B cell (primary cell): ENCODE data around the gene HCN1. TPM values are rescaled to one million over a fixed set of nuclear protein-coding genes. Genes with fewer than 3 reads are reported as not detected.

Experiments used
- ATAC-seq: fragments of 200-7000 bp; cut with Tn5 transposase; one replicate; pipeline ENCODE4 v1.10.0; 2021; ENCODE audit warnings: low read depth, mild to moderate bottlenecking, moderate number of reproducible peaks, moderate library complexity
- CTCF ChIA-PET: fragments of 350-600 bp; sonication (Branson Sonifier 250); formaldehyde crosslinking; loops from one replicate; lab custom pipeline; 2021; ENCODE audit warnings: antibody characterized with exemption, inconsistent platforms; lab: Charles Lee
- POLR2A ChIA-PET: fragments of 350-600 bp; sonication (Branson Sonifier 250); formaldehyde crosslinking; loops from one replicate; lab custom pipeline; 2021; ENCODE audit warnings: antibody characterized with exemption; lab: Charles Lee
- DNase-seq: peaks from one replicate; pipeline ENCODE4 v3.0.0; 2013
- H2AFZ ChIP-seq: 2 replicates; pipeline ENCODE4 v1.6.1; 2012; ENCODE audit warnings: mild to moderate bottlenecking, low read depth, low read length; ENCODE audit not compliant: insufficient read depth, poor library complexity, severe bottlenecking
- H3K27ac ChIP-seq, 2 donors: 1 replicate in 1 of 2; 2 replicates in 1 of 2; pipeline ENCODE4 v1.5.1; 2012 to 2013; ENCODE audit warnings: low read length in 2 of 2, mild to moderate bottlenecking in 2 of 2, moderate library complexity in 1 of 2
- H3K27me3 ChIP-seq, 4 experiments: fragments of 200-600 bp in 1 of 4; sonication (generic) in 1 of 4; replicated peaks in 1 of 4; 1 replicate in 2 of 4; 2 replicates in 2 of 4; pipeline versions ENCODE4 v1.6.1 to v1.7.0; 2013 to 2016; ENCODE audit warnings: low read length in 3 of 4, mild to moderate bottlenecking in 2 of 4, mixed read lengths in 1 of 4, moderate library complexity in 1 of 4; ENCODE audit not compliant: insufficient read depth in 4 of 4, control insufficient read depth in 3 of 4; ENCODE audit errors: control extremely low read depth in 1 of 4
- H3K36me3 ChIP-seq, 2 experiments: replicated peaks in 1 of 2; 1 replicate in 1 of 2; 2 replicates in 1 of 2; pipeline versions ENCODE4 v1.6.1 to v1.7.1; 2013; ENCODE audit warnings: low read length in 1 of 2; ENCODE audit not compliant: insufficient read depth in 2 of 2, control insufficient read depth in 1 of 2; ENCODE audit errors: control extremely low read depth in 1 of 2, extremely low read depth in 1 of 2
- H3K4me1 ChIP-seq, 2 donors: fragments of 200-600 bp in 1 of 2; sonication (generic) in 1 of 2; 1 replicate in 1 of 2; 2 replicates in 1 of 2; pipeline versions ENCODE4 v1.5.1 to v1.6.1; 2013 to 2017; ENCODE audit warnings: low read length in 2 of 2; ENCODE audit not compliant: control insufficient read depth in 2 of 2, insufficient read depth in 2 of 2
- H3K4me2 ChIP-seq: replicated peaks from 2 replicates; pipeline ENCODE3; 2012; ENCODE audit warnings: mild to moderate bottlenecking, low read depth, low read length; ENCODE audit not compliant: poor library complexity, severe bottlenecking
- H3K4me3 ChIP-seq, 5 experiments: fragments of 200-600 bp in 1 of 5; sonication (generic) in 1 of 5; 1 replicate in 3 of 5; 2 replicates in 2 of 5; pipeline versions ENCODE4 v1.5.1 to v1.7.0; 2011 to 2016; ENCODE audit warnings: low read length in 4 of 5, mild to moderate bottlenecking in 4 of 5, low read depth in 2 of 5, control low read depth in 1 of 5, moderate library complexity in 1 of 5; ENCODE audit not compliant: insufficient read depth in 1 of 5; ENCODE audit errors: control extremely low read depth in 1 of 5, extremely low read depth in 1 of 5
- H3K79me2 ChIP-seq: fragments of 200-600 bp; sonication (generic); one replicate; pipeline ENCODE4 v1.6.0; 2016; ENCODE audit warnings: low read length; ENCODE audit not compliant: control insufficient read depth, insufficient read depth
- H3K9ac ChIP-seq: fragments of 200-600 bp; sonication (generic); 2 replicates; pipeline ENCODE4 v1.6.1; 2017; ENCODE audit warnings: mild to moderate bottlenecking, low read length, moderate library complexity
- H3K9me3 ChIP-seq, 3 donors: one replicate each; pipeline versions ENCODE4 v1.6.1 to v1.7.1; 2013; ENCODE audit warnings: low read length in 2 of 3; ENCODE audit not compliant: control insufficient read depth in 2 of 3, insufficient read depth in 1 of 3; ENCODE audit errors: control extremely low read depth in 1 of 3
- H4K20me1 ChIP-seq: 2 replicates; pipeline ENCODE4 v1.6.0; 2012; ENCODE audit warnings: mild to moderate bottlenecking, low read length; ENCODE audit not compliant: insufficient read depth, control insufficient read depth, poor library complexity, severe bottlenecking
- H3K27ac Mint-ChIP-seq: one replicate; pipeline ENCODE4 v1.8.0; 2021; ENCODE audit warnings: mixed read lengths
- H3K27me3 Mint-ChIP-seq: one replicate; pipeline ENCODE4 v1.8.0; 2021; ENCODE audit warnings: mixed read lengths
- H3K4me1 Mint-ChIP-seq: one replicate; pipeline ENCODE4 v1.8.0; 2021; ENCODE audit warnings: mixed read lengths
- H3K4me3 Mint-ChIP-seq: one replicate; pipeline ENCODE4 v1.8.0; 2021; ENCODE audit warnings: mixed read lengths
- H3K9me3 Mint-ChIP-seq: one replicate; pipeline ENCODE4 v1.8.0; 2022; ENCODE audit warnings: mixed read lengths; ENCODE audit not compliant: insufficient read depth
- EZH2 ChIP-seq: IDR thresholded peaks from 2 replicates; pipeline ENCODE4 v1.6.1; 2012; ENCODE audit warnings: borderline replicate concordance, low read depth, mild to moderate bottlenecking, moderate library complexity, low read length; ENCODE audit not compliant: insufficient read depth, poor library complexity, severe bottlenecking
- WGBS: methylation state at CpG from one replicate; pipeline ENCODE4 v1.1.5; 2013; ENCODE audit warnings: missing lambda C conversion rate; ENCODE audit not compliant: insufficient coverage; 5-methylcytosine and 5-hydroxymethylcytosine counted together
- intact Hi-C: fragments of 100-400 bp; cut with micrococcal nuclease; formaldehyde crosslinking; loops from one replicate; pipeline ENCODE4 v1.10.0; 2022
- polyA plus RNA-seq: library from polyadenylated mRNA; depleted of rRNA; stranded (reverse); fragments of >200 nt; gene quantifications from 2 replicates; pipeline ENCODE4 v1.2.3, GENCODE V29; 2012
- total RNA-seq, 2 donors: library from RNA; stranded (reverse); fragments of 120-200 nt in 1 of 2; gene quantifications; 1 replicate in 1 of 2; 2 replicates in 1 of 2; pipeline versions ENCODE4 v1.2.3 to v1.2.4, GENCODE V29; 2013 to 2022
- TF ChIP-seq, protein P1 (sequence below): fragments of 200-600 bp; IDR thresholded peaks from one replicate; pipeline ENCODE4 v1.8.0; 2022; ENCODE audit warnings: antibody characterized with exemption, mild to moderate bottlenecking

Gene HCN1
- total and polyA plus RNA-seq, 2 donors (not counting 1 experiment from before 2014, with no cell fraction given) = not detected

DNA sequence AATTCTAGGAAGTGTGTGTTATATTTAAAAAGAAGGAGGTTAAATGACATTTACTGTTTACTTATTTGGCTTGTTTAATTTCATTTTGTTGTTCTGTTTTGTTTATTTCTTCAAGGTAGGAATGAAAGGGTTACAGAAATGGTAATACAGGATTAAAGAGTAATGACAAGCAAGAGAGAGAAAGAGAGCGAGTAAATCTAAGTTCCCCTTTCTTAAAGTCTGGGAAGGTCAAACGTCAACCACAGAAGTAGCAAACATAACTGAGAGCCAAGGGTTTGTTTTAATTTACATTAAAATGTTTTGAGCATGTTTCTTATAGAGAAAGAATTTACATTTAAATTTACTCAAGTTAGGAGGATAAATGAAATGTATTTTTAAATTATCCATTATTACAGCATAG is 18.7 kb downstream of the HCN1 start:
- H3K27me3 ChIP-seq = no peaks in the 10 kb centered on the region
- ChIA-PET CTCF (no interaction called here), POLR2A (no interaction called here)
- Mint-ChIP-seq H3K4me1 (no peaks in the 10 kb centered on the region), H3K27me3 (no peaks in the 10 kb centered on the region), H3K4me3 (no peak overlapping the region), H3K9me3 (peaks cover 7% of the 10 kb centered on the region), H3K27ac (no peak overlapping the region)
- TF ChIP-seq EZH2 = no peak
- TF ChIP-seq, protein P1, sequence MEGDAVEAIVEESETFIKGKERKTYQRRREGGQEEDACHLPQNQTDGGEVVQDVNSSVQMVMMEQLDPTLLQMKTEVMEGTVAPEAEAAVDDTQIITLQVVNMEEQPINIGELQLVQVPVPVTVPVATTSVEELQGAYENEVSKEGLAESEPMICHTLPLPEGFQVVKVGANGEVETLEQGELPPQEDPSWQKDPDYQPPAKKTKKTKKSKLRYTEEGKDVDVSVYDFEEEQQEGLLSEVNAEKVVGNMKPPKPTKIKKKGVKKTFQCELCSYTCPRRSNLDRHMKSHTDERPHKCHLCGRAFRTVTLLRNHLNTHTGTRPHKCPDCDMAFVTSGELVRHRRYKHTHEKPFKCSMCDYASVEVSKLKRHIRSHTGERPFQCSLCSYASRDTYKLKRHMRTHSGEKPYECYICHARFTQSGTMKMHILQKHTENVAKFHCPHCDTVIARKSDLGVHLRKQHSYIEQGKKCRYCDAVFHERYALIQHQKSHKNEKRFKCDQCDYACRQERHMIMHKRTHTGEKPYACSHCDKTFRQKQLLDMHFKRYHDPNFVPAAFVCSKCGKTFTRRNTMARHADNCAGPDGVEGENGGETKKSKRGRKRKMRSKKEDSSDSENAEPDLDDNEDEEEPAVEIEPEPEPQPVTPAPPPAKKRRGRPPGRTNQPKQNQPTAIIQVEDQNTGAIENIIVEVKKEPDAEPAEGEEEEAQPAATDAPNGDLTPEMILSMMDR = no peak
- no peaks in the 10 kb centered on the region for H4K20me1 ChIP-seq
- H3K4me3 ChIP-seq = no peak overlapping the region
- no peak overlapping the region for H3K4me2 ChIP-seq
- no peaks in the 10 kb centered on the region for H3K79me2 ChIP-seq
- H3K27ac ChIP-seq = no peak overlapping the region
- H3K9me3 ChIP-seq = no peaks in the 10 kb centered on the region
- no peaks in the 10 kb centered on the region for H3K4me1 ChIP-seq
- H2AFZ ChIP-seq = no peak overlapping the region
- intact Hi-C loops = no loop called here
- ATAC-seq = no peak
- DNase-seq = no peak
- no peaks in the 10 kb centered on the region for H3K36me3 ChIP-seq
- WGBS = no CpG with 5 or more reads among the region's 2 CpGs
- H3K9ac ChIP-seq = no peak overlapping the region

DNA sequence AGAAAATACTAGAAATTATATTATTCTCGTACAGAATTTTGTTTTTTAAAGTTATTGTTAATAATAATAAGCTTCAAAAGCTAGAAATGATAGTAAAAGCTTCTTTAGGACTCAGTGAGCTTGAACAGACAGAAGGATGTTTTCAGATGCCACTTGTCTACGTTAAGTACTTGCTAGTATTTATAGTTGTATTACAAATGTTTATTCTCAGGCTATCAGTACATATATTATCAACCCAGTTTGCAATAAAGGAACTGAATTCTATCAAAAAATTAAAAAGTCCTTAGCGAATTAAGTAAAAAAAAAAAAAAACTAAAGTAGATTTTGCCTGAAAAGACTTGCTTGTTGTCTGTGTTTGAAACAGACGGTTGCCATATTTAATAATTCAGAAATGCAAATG is 23.9 kb downstream of the HCN1 start:
- Histone ChIP-seq H3K4me3 (no peak overlapping the region), H4K20me1 (no peaks in the 10 kb centered on the region), H3K4me2 (no peak overlapping the region), H3K9ac (no peak overlapping the region), H3K9me3 (no peaks in the 10 kb centered on the region), H3K27ac (no peak overlapping the region), H3K79me2 (no peaks in the 10 kb centered on the region), H3K27me3 (no peaks in the 10 kb centered on the region), H2AFZ (no peak overlapping the region), H3K4me1 (no peaks in the 10 kb centered on the region), H3K36me3 (no peaks in the 10 kb centered on the region)
- H3K9me3 Mint-ChIP-seq = peaks cover 7% of the 10 kb centered on the region
- CTCF ChIA-PET = interaction anchor here (0.6 kb wide), 1 partner anchor 140 kb away, joined by 3 read pairs; no protein-coding TSS in a partner anchor
- ATAC-seq = no peak
- H3K4me3 Mint-ChIP-seq = no peak overlapping the region
- WGBS = no CpG with 5 or more reads among the region's 4 CpGs
- H3K27ac Mint-ChIP-seq = no peak overlapping the region
- intact Hi-C loops = no loop called here
- POLR2A ChIA-PET = no interaction called here
- H3K27me3 Mint-ChIP-seq = no peaks in the 10 kb centered on the region
- no peak for DNase-seq
- no peaks in the 10 kb centered on the region for H3K4me1 Mint-ChIP-seq
- no peak for TF ChIP-seq EZH2
- TF ChIP-seq, protein P1 = no peak
